Peyer's patch (tissue), 4 donors: ENCODE data around the gene CABP7.

Source experiments
- POLR2A ChIP-seq, 2 donors: fragments of 450-650 bp; IDR thresholded peaks; one replicate each; pipeline ENCODE4 v1.5.1; 2017; ENCODE audit warnings: antibody characterized with exemption in 2 of 2, mild to moderate bottlenecking in 2 of 2, moderate library complexity in 2 of 2
- TF ChIP-seq, protein P1 (sequence below), 6 experiments: fragments of 450-650 bp in 4 of 6; fragments of 200-600 bp in 2 of 6; sonication (generic) in 1 of 6; IDR thresholded peaks; one replicate each; pipeline ENCODE4 v1.5.1; 2017 to 2019; ENCODE audit warnings: antibody characterized with exemption in 6 of 6, mild to moderate bottlenecking in 3 of 6, moderate library complexity in 1 of 6

DNA sequence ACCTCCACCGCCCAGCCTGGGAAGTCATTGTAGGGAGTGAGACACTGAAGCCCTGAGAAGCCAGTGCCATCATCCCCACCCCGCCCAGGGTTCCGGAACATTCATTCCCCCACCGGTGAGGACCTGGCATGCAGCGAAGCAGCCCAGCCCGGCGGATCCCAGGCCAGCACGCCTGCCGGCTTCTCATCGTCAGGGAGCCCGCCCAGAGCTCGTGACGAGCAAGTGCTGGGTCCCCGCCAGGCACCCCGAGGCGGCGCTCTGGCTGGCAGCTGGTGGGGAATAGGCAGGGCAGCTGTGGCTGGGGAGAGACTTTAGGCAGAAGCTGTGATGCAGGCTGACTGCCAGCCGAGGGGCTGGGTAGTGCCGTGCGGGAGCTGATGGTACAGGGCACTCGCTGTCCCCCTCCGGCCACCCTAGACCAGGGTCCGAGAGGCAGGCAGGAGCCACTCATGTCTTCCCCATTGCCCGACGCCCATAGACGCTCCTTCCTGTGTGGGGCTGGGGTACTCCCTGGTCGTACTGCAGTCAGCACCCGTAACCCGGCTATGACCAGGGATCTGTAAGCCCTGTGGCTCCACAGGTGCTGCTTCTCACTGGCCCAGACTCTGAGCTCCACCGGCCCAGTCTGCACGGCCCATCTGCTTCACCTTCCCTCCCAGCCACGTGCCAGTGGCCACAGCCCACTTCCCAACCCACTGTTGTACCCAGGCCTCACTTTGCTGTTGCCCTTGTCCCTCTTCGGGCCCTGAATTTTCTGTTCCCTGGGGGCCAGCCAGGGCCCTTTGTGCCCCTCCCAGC is 24.5 kb upstream of the CABP7 start:
- TF ChIP-seq, protein P1, sequence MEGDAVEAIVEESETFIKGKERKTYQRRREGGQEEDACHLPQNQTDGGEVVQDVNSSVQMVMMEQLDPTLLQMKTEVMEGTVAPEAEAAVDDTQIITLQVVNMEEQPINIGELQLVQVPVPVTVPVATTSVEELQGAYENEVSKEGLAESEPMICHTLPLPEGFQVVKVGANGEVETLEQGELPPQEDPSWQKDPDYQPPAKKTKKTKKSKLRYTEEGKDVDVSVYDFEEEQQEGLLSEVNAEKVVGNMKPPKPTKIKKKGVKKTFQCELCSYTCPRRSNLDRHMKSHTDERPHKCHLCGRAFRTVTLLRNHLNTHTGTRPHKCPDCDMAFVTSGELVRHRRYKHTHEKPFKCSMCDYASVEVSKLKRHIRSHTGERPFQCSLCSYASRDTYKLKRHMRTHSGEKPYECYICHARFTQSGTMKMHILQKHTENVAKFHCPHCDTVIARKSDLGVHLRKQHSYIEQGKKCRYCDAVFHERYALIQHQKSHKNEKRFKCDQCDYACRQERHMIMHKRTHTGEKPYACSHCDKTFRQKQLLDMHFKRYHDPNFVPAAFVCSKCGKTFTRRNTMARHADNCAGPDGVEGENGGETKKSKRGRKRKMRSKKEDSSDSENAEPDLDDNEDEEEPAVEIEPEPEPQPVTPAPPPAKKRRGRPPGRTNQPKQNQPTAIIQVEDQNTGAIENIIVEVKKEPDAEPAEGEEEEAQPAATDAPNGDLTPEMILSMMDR (IDR thresholded peaks at IDR 0.05), result no peak
- TF ChIP-seq POLR2A (IDR thresholded peaks at IDR 0.05), result no peak
